Testis (tissue), 3 donors: Measurements from ENCODE around the gene HES5. TPM values are rescaled to one million over a fixed set of nuclear protein-coding genes. Genes with fewer than 3 reads are reported as not detected.

Source experiments
- DNase-seq: peaks from one replicate; pipeline ENCODE4 v3.0.0-alpha.2; 2019
- H3K27ac ChIP-seq, 2 donors: fragments of 200-600 bp; sonication (generic); one replicate each; pipeline ENCODE4 v1.5.1; 2019
- H3K27me3 ChIP-seq: fragments of 200-600 bp; sonication (generic); one replicate; pipeline ENCODE4 v1.5.1; 2019
- H3K36me3 ChIP-seq: fragments of 200-600 bp; sonication (generic); one replicate; pipeline ENCODE4 v1.5.1; 2017; ENCODE audit warnings: low read depth; ENCODE audit errors: missing control alignments
- H3K4me1 ChIP-seq: fragments of 200-600 bp; sonication (generic); one replicate; pipeline ENCODE4 v1.5.1; 2019
- H3K4me3 ChIP-seq, 2 donors: fragments of 200-600 bp; sonication (generic); one replicate each; pipeline ENCODE4 v1.5.1; 2017 to 2019
- H3K9me3 ChIP-seq: fragments of 200-600 bp; sonication (generic); one replicate; pipeline ENCODE4 v1.5.1; 2017
- POLR2A ChIP-seq: fragments of 450-650 bp; IDR thresholded peaks from one replicate; pipeline ENCODE4 v1.6.1; 2017; ENCODE audit warnings: antibody characterized with exemption, mild to moderate bottlenecking, moderate library complexity
- WGBS, 2 donors: methylation state at CpG; one replicate each; pipeline ENCODE4 v1.1.5; 2018; 5-methylcytosine and 5-hydroxymethylcytosine counted together
- intact Hi-C: fragments of 100-400 bp; cut with DNase I; formaldehyde crosslinking; loops from one replicate; pipeline ENCODE4 v1.15.1; 2023; ENCODE audit warnings: low total_unique reads
- polyA plus RNA-seq: library from polyadenylated mRNA; stranded (reverse); fragments of 350-450 nt; fragmentation: Illumina TruSeq; extraction: RNeasy Lipid Tissue Mini Kit (QIAGEN cat#74804); gene quantifications from one replicate; pipeline ENCODE4 v1.2.3, GENCODE V29; 2014; ENCODE audit warnings: low read depth, low replicate concordance; ENCODE audit not compliant: insufficient read depth
- total RNA-seq, 2 donors: library from RNA; depleted of rRNA; stranded (reverse); fragments of >200 nt; gene quantifications; one replicate each; pipeline ENCODE4 v1.2.3, GENCODE V29; 2016
- TF ChIP-seq, protein P1 (sequence below), 3 experiments: fragments of 450-650 bp in 2 of 3; fragments of 200-600 bp in 1 of 3; sonication (generic) in 1 of 3; IDR thresholded peaks; one replicate each; pipeline ENCODE4 v1.5.1; 2016 to 2019; ENCODE audit warnings: antibody characterized with exemption in 3 of 3, mild to moderate bottlenecking in 2 of 3, moderate library complexity in 1 of 3

Gene HES5
- total and polyA plus RNA-seq, 3 donors from 2014 or later: 1.1 to 4.2 (median 2.8) TPM

DNA sequence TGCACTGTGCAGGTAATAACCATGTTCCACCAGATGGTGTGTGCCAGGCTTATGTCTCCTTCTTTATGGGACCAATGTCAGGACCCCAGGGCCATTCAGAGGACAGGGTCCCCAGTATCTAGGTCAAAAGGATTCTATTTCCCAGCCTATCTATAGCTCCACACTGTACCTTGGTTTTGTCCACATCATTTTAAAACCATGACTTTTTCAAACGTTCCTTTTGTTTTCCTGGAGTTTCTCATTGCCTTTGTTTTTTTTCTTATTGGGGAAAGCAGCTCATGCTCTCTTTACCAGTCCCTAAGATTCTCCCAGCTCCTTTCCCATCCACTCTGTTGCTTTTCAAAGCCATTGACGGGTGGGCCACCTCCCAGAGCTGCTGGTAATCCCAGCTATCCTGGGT, 41.4 kb downstream of the HES5 start:
- Histone ChIP-seq H3K4me1 (no peaks in the 10 kb centered on the region), H3K36me3 (no peaks in the 10 kb centered on the region), H3K9me3 (no peaks in the 10 kb centered on the region), H3K27me3 (no peaks in the 10 kb centered on the region), H3K27ac (no peak overlapping the region), H3K4me3 (no peak overlapping the region)
- WGBS, 2 donors: 92 to 96% methylated on average over 2 of the region's 2 CpGs
- DNase-seq: no peak
- TF ChIP-seq POLR2A: no peak
- TF ChIP-seq, protein P1, sequence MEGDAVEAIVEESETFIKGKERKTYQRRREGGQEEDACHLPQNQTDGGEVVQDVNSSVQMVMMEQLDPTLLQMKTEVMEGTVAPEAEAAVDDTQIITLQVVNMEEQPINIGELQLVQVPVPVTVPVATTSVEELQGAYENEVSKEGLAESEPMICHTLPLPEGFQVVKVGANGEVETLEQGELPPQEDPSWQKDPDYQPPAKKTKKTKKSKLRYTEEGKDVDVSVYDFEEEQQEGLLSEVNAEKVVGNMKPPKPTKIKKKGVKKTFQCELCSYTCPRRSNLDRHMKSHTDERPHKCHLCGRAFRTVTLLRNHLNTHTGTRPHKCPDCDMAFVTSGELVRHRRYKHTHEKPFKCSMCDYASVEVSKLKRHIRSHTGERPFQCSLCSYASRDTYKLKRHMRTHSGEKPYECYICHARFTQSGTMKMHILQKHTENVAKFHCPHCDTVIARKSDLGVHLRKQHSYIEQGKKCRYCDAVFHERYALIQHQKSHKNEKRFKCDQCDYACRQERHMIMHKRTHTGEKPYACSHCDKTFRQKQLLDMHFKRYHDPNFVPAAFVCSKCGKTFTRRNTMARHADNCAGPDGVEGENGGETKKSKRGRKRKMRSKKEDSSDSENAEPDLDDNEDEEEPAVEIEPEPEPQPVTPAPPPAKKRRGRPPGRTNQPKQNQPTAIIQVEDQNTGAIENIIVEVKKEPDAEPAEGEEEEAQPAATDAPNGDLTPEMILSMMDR (IDR thresholded peaks at IDR 0.05): no peak
- intact Hi-C loops: no loop called here

- intact Hi-C loops: no loop called here
Measured at GRCh38 chr1:2486558-2486957, 43.5 kb downstream of the HES5 start.

GRCh38 chr1:2486041-2486440, 44.0 kb downstream of the HES5 start:
- H3K9me3 ChIP-seq: no peaks in the 10 kb centered on the region
- H3K4me3 ChIP-seq: no peak overlapping the region
- no peaks in the 10 kb centered on the region for H3K36me3 ChIP-seq
- H3K27me3 ChIP-seq: no peaks in the 10 kb centered on the region
- WGBS, 2 donors: 96 to 100% methylated on average over 1 to 4 of the region's 4 CpGs
- DNase-seq: no peak
- no peak overlapping the region for H3K27ac ChIP-seq
- intact Hi-C loops: no loop called here
- H3K4me1 ChIP-seq: no peaks in the 10 kb centered on the region
- TF ChIP-seq, protein P1 (IDR thresholded peaks at IDR 0.05): no peak
- TF ChIP-seq POLR2A: no peak

More at GRCh38 chr1:2486558-2486957, 43.5 kb downstream of the HES5 start:
- TF ChIP-seq, protein P1 (IDR thresholded peaks at IDR 0.05): no peak
- Histone ChIP-seq H3K9me3 (no peaks in the 10 kb centered on the region), H3K36me3 (no peaks in the 10 kb centered on the region), H3K27me3 (no peaks in the 10 kb centered on the region), H3K4me1 (no peaks in the 10 kb centered on the region), H3K4me3 (no peak overlapping the region), H3K27ac (no peak overlapping the region)
- WGBS, 2 donors: 92% methylated on average over 9 of the region's 9 CpGs; no CpG with 5 or more reads in 1 of the 2 donors
- no peak for DNase-seq

- 72 to 77% methylated on average over 12 to 16 of the region's 16 CpGs for WGBS, 2 donors
- H3K4me3 ChIP-seq: no peak overlapping the region
Measured at GRCh38 chr1:2483970-2484369, 46.1 kb downstream of the HES5 start.

DNA sequence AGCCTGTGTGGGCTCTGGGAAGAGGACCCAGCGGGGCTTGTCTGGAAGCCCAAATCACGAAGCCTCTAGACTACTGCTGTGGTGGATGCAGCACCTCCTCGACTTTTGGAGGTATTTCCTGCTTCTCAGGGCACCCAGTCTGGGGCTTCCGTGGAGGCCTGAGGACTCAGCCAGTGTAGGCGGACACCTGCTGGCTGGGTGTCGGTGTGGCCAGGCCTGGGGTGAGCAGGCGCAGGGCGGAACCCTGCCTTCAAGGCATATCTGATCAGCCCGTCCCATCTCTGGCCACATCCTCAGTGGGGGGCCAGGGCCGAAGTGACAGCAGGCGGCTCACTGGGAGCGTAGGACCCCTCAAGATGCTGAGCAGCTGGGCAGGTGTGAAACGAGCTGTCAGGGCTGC, 47.0 kb downstream of the HES5 start:
- Histone ChIP-seq H3K27me3 (no peaks in the 10 kb centered on the region), H3K4me3 (no peak overlapping the region), H3K27ac (no peak overlapping the region), H3K9me3 (no peaks in the 10 kb centered on the region), H3K36me3 (no peaks in the 10 kb centered on the region), H3K4me1 (no peaks in the 10 kb centered on the region)
- TF ChIP-seq, protein P1 (IDR thresholded peaks at IDR 0.05): no peak
- no peak for DNase-seq
- 92 to 98% methylated on average over 6 to 13 of the region's 13 CpGs for WGBS, 2 donors
- intact Hi-C loops: no loop called here

More at GRCh38 chr1:2483970-2484369, 46.1 kb downstream of the HES5 start:
- H3K27ac ChIP-seq: no peak overlapping the region
- no peak for DNase-seq
- intact Hi-C loops: no loop called here
- no peaks in the 10 kb centered on the region for H3K4me1 ChIP-seq
- H3K9me3 ChIP-seq: no peaks in the 10 kb centered on the region
- H3K36me3 ChIP-seq: no peaks in the 10 kb centered on the region
- no peaks in the 10 kb centered on the region for H3K27me3 ChIP-seq
- TF ChIP-seq, protein P1 (IDR thresholded peaks at IDR 0.05): no peak
- TF ChIP-seq POLR2A: no peak
